ENCODE data around the gene DDA1. TPM values are rescaled to one million over a fixed set of nuclear protein-coding genes. Genes with fewer than 3 reads are reported as not detected.

DDA1 gene
- total and polyA plus RNA-seq, 9 of the 15 experiments (the other 6 are each of a cell fraction or from before 2014, with no cell fraction given): 1.4 to 83.8 (median 33.8) TPM

DNA sequence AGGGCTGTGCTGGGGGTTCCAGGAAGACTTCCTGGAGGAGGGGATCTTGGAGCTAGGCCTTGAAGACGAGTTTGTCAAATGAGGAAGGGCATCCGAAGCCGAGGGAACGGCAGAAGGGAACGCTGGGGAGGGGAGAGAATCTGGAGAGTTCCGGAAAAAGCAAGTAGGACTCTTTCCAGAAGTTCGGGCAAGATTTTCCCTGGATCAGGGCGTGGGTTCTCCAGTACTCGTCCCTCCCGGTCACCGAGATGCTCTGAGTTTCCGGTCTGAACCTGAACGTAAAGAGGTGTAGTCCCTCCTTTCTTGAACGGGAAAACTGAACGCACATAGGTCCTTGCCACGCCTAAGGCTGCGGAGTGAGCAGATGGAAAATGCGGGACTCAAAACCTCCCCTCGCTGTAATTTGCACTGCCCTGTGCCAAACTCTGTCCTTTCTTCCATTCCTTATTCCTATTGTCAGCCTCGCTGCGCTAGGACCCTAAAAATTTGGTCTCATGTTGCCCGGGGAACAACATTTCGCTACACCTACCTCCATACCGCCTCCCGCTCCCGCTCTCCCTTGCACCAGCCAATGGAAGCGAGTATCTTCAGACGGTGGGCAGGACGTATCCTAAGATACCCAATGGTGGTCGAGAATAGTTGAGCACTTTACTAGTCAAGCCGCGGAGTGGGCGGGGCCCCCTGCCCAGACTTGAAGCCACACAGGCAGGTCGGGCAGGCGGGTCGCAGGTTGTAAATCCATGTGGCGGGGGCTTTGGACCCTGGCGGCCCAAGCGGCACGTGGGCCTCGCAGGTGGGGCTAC lies 27.7 kb downstream of the DDA1 start, which contains the start of gene GTPBP3 (continued):
- TF ChIP-seq, protein P1, sequence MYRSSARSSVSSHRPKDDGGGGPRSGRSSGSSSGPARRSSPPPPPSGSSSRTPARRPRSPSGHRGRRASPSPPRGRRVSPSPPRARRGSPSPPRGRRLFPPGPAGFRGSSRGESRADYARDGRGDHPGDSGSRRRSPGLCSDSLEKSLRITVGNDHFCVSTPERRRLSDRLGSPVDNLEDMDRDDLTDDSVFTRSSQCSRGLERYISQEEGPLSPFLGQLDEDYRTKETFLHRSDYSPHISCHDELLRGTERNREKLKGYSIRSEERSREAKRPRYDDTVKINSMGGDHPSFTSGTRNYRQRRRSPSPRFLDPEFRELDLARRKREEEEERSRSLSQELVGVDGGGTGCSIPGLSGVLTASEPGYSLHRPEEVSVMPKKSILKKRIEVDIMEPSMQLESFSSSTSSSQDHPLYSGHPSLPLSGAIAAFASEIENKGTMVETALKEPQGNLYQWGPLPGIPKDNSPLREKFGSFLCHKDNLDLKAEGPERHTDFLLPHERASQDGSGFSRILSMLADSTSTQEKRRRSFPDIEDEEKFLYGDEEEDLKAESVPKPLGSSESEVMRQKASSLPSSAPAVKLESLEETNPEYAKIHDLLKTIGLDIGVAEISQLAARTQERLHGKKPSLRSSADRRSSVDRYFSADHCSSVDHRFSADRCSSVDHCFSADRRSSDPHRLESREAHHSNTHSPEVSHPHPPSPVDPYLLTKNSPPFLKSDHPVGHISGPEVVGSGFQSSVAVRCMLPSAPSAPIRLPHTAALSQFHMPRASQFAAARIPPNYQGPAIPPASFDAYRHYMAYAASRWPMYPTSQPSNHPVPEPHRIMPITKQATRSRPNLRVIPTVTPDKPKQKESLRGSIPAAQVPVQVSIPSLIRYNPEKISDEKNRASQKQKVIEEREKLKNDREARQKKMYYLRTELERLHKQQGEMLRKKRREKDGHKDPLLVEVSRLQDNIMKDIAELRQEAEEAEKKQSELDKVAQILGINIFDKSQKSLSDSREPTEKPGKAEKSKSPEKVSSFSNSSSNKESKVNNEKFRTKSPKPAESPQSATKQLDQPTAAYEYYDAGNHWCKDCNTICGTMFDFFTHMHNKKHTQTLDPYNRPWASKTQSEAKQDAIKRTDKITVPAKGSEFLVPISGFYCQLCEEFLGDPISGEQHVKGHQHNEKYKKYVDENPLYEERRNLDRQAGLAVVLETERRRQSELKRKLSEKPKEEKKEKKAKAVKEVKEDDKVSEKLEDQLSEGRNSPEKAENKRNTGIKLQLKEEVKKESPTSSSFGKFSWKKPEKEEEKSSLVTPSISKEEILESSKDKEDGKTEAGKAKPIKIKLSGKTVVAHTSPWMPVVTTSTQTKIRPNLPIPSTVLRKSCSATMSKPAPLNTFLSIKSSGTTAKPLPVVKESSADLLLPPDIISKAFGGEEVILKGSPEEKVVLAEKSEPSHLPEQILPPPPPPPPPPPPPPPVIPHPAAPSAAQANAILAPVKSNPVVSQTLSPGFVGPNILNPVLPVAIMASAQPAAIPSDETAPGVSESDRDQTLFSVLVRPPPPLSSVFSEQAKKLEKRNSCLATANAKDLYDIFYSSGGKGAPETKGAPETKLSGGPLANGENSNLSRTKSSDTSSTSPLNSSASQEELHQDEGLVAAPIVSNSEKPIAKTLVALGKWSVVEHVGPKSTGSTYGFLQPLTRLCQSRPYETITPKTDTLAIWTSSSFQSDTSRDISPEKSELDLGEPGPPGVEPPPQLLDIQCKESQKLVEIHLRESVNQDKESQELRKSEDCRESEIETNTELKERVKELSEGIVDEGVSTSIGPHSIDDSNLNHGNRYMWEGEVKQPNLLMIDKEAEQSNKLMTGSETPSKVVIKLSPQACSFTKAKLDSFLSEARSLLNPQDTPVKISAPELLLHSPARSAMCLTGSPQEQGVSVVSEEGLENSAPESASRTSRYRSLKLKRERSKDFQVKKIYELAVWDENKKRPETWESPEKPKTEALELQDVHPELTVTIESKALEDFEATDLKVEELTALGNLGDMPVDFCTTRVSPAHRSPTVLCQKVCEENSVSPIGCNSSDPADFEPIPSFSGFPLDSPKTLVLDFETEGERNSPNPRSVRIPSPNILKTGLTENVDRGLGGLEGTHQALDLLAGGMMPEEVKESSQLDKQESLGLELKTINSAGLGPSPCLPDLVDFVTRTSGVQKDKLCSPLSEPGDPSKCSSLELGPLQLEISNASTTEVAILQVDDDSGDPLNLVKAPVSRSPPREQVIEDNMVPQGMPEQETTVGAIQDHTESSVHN (IDR thresholded peaks at IDR 0.05; ENCODE audit: borderline replicate concordance in 1 of 2, low read depth in 1 of 2): peak in 1 of 2 experiments; percentile 50; a peak in 1 of 4 replicates
- 0 out of 2 replicates have a peak, but pooled peaks have one; percentile 74 for TF ChIP-seq ETV5 (CRISPR knock-in tag; IDR thresholded peaks at IDR 0.05; ENCODE audit: low read depth)
- peak; percentile 46; the same call in 1 of the 2 replicates for TF ChIP-seq PTRF (tag; IDR thresholded peaks at IDR 0.05)
- TF ChIP-seq SRSF3 (IDR thresholded peaks at IDR 0.05; ENCODE audit: insufficient read depth, low read length): no peak
- no peak for TF ChIP-seq HEY1 (CRISPR knock-in tag; IDR thresholded peaks at IDR 0.05; ENCODE audit: borderline replicate concordance)
- no peak for TF ChIP-seq RBM15 (IDR thresholded peaks at IDR 0.05; ENCODE audit: insufficient read depth, low read length)
- TF ChIP-seq TRIM28 (IDR thresholded peaks at IDR 0.05): peak; percentile 83; the same call in 1 of the 2 replicates
- TF ChIP-seq RAD51 (IDR thresholded peaks at IDR 0.05; ENCODE audit: borderline replicate concordance, low read depth): peak; percentile 23; the same call in 1 of the 2 replicates
- TF ChIP-seq, protein P2, sequence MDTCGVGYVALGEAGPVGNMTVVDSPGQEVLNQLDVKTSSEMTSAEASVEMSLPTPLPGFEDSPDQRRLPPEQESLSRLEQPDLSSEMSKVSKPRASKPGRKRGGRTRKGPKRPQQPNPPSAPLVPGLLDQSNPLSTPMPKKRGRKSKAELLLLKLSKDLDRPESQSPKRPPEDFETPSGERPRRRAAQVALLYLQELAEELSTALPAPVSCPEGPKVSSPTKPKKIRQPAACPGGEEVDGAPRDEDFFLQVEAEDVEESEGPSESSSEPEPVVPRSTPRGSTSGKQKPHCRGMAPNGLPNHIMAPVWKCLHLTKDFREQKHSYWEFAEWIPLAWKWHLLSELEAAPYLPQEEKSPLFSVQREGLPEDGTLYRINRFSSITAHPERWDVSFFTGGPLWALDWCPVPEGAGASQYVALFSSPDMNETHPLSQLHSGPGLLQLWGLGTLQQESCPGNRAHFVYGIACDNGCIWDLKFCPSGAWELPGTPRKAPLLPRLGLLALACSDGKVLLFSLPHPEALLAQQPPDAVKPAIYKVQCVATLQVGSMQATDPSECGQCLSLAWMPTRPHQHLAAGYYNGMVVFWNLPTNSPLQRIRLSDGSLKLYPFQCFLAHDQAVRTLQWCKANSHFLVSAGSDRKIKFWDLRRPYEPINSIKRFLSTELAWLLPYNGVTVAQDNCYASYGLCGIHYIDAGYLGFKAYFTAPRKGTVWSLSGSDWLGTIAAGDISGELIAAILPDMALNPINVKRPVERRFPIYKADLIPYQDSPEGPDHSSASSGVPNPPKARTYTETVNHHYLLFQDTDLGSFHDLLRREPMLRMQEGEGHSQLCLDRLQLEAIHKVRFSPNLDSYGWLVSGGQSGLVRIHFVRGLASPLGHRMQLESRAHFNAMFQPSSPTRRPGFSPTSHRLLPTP (IDR thresholded peaks at IDR 0.05; ENCODE audit: borderline replicate concordance, extremely low read depth, insufficient read length): peak; percentile 71
- peak; percentile 86 for TF ChIP-seq ELF1 (tag; IDR thresholded peaks at IDR 0.05)
- peak; percentile 74 for TF ChIP-seq KLF1 (tag; IDR thresholded peaks at IDR 0.05)
- TF ChIP-seq PHB2 (IDR thresholded peaks at IDR 0.05; ENCODE audit: low read depth): 0 out of 2 replicates have a peak, but pooled peaks have one; percentile 68
- TF ChIP-seq, protein P3, sequence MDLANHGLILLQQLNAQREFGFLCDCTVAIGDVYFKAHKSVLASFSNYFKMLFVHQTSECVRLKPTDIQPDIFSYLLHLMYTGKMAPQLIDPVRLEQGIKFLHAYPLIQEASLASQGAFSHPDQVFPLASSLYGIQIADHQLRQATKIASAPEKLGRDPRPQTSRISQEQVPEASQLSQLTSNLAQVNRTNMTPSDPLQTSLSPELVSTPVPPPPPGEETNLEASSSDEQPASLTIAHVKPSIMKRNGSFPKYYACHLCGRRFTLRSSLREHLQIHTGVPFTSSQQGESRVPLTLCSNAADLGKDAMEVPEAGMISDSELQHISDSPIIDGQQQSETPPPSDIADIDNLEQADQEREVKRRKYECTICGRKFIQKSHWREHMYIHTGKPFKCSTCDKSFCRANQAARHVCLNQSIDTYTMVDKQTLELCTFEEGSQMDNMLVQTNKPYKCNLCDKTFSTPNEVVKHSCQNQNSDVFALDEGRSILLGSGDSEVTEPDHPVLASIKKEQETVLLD (IDR thresholded peaks at IDR 0.05): peak; percentile 22; the same call in 1 of the 2 replicates

Data from K562 (cell line).